Dedifferentiated amniotic fluid mesenchymal stem cell (primary cell): ENCODE results near the gene CPM.
"Not testable (repeated sequence)": the region's sequence is repeated elsewhere in the genome, so short reads cannot be mapped to it uniquely, and the experiment has no call there.

ENCODE experiments used
- DNase-seq: peaks from one replicate; pipeline ENCODE4 v3.0.0-alpha.2; 2016; ENCODE audit errors: extremely low spot score

Gene CPM

GRCh38 chr12:68851592-68852306 is 81.2 kb downstream of the CPM start:
- no peak for DNase-seq

GRCh38 chr12:68850390-68850789 is 82.6 kb downstream of the CPM start:
- no peak for DNase-seq

GRCh38 chr12:68846811-68847210 is 86.2 kb downstream of the CPM start:
- no peak for DNase-seq

GRCh38 chr12:68844788-68845695 is 87.9 kb downstream of the CPM start:
- DNase-seq = no peak

- no peak for DNase-seq
Measured at GRCh38 chr12:68844318-68844745, 88.6 kb downstream of the CPM start.

- DNase-seq = no peak
Measured at GRCh38 chr12:68842784-68843567, 90.0 kb downstream of the CPM start.

- DNase-seq = no peak
Measured at GRCh38 chr12:68842123-68842522, 90.8 kb downstream of the CPM start.

- DNase-seq = no peak
Measured at GRCh38 chr12:68841717-68842116, 91.3 kb downstream of the CPM start.

- DNase-seq = not testable (repeated sequence)
Measured at GRCh38 chr12:68841175-68841574, 91.8 kb downstream of the CPM start.

- DNase-seq = no peak
Measured at GRCh38 chr12:68839183-68840147, 93.5 kb downstream of the CPM start.

GRCh38 chr12:68838046-68838886 is 94.7 kb downstream of the CPM start:
- no peak for DNase-seq

- DNase-seq = no peak
Measured at GRCh38 chr12:68837215-68837614, 95.8 kb downstream of the CPM start.

- no peak for DNase-seq
Measured at GRCh38 chr12:68835333-68835908, 97.5 kb downstream of the CPM start.

- DNase-seq = no peak
Measured at GRCh38 chr12:68833508-68833907, 99.5 kb downstream of the CPM start.

- no peak for DNase-seq
Measured at GRCh38 chr12:68832504-68832867, 100.5 kb downstream of the CPM start.

GRCh38 chr12:68831751-68832503 is 101.0 kb downstream of the CPM start:
- no peak for DNase-seq

GRCh38 chr12:68831272-68831671 is 101.7 kb downstream of the CPM start:
- no peak for DNase-seq

GRCh38 chr12:68828672-68829068 is 104.3 kb downstream of the CPM start:
- no peak for DNase-seq
